Nephron progenitor cell (in vitro differentiated cells): ENCODE measurements around the gene MSANTD4.

Experiments
- DNase-seq: peaks from one replicate; pipeline ENCODE4 v3.0.0; 2021
- H3K27ac Mint-ChIP-seq: 2 replicates; pipeline ENCODE4 v1.8.0; 2021; ENCODE audit warnings: mild to moderate bottlenecking, moderate library complexity, mixed read lengths
- H3K27me3 Mint-ChIP-seq: 2 replicates; pipeline ENCODE4 v1.8.0; 2021; ENCODE audit warnings: mild to moderate bottlenecking, low read depth, mixed read lengths; ENCODE audit not compliant: poor library complexity
- H3K36me3 Mint-ChIP-seq: 2 replicates; pipeline ENCODE4 v1.8.0; 2021; ENCODE audit warnings: low read depth, mixed read lengths
- H3K4me1 Mint-ChIP-seq: 2 replicates; pipeline ENCODE4 v1.8.0; 2021; ENCODE audit warnings: mixed read lengths
- H3K4me3 Mint-ChIP-seq: 2 replicates; pipeline ENCODE4 v1.8.0; 2021; ENCODE audit warnings: mild to moderate bottlenecking, moderate library complexity, mixed read lengths
- H3K9me3 Mint-ChIP-seq: 2 replicates; pipeline ENCODE4 v1.8.0; 2021; ENCODE audit warnings: mild to moderate bottlenecking, moderate library complexity, mixed read lengths
- CTCF ChIP-seq: fragments of 200-600 bp; sonication (generic); IDR thresholded peaks from 2 replicates; pipeline ENCODE4 v1.5.0; 2021; ENCODE audit warnings: antibody characterized with exemption

The MSANTD4 gene

GRCh38 chr11:106032861-106033260 lies 10.8 kb upstream of the MSANTD4 start:
- Mint-ChIP-seq H3K9me3 (no peaks in the 10 kb centered on the region), H3K27me3 (peaks cover 4% of the 10 kb centered on the region), H3K27ac (no peak overlapping the region)

GRCh38 chr11:106031936-106032335 lies 9.9 kb upstream of the MSANTD4 start:
- H3K27me3 Mint-ChIP-seq: peaks cover 3% of the 10 kb centered on the region
- peaks cover 7% of the 10 kb centered on the region for H3K9me3 Mint-ChIP-seq
- TF ChIP-seq CTCF: no peak
- no peak overlapping the region for H3K27ac Mint-ChIP-seq
- no peaks in the 10 kb centered on the region for H3K36me3 Mint-ChIP-seq
- H3K4me3 Mint-ChIP-seq: no peak overlapping the region
- DNase-seq: no peak
- H3K4me1 Mint-ChIP-seq: no peaks in the 10 kb centered on the region

More at GRCh38 chr11:106032861-106033260, 10.8 kb upstream of the MSANTD4 start:
- H3K36me3 Mint-ChIP-seq: no peaks in the 10 kb centered on the region
- no peak overlapping the region for H3K4me3 Mint-ChIP-seq
- no peaks in the 10 kb centered on the region for H3K4me1 Mint-ChIP-seq
- TF ChIP-seq CTCF: no peak
- DNase-seq: no peak

GRCh38 chr11:106031202-106031810 lies 9.3 kb upstream of the MSANTD4 start:
- H3K27ac Mint-ChIP-seq: no peak overlapping the region
- H3K9me3 Mint-ChIP-seq: peaks cover 10% of the 10 kb centered on the region
- peaks cover 3% of the 10 kb centered on the region for H3K27me3 Mint-ChIP-seq
- no peak for DNase-seq
- H3K4me3 Mint-ChIP-seq: no peak overlapping the region
- no peaks in the 10 kb centered on the region for H3K36me3 Mint-ChIP-seq
- H3K4me1 Mint-ChIP-seq: no peaks in the 10 kb centered on the region
- TF ChIP-seq CTCF: no peak

GRCh38 chr11:106030609-106031008 lies 8.6 kb upstream of the MSANTD4 start:
- no peaks in the 10 kb centered on the region for H3K4me1 Mint-ChIP-seq
- H3K36me3 Mint-ChIP-seq: no peaks in the 10 kb centered on the region
- peaks cover 3% of the 10 kb centered on the region for H3K27me3 Mint-ChIP-seq
- no peak overlapping the region for H3K27ac Mint-ChIP-seq
- DNase-seq: no peak
- peaks cover 10% of the 10 kb centered on the region for H3K9me3 Mint-ChIP-seq
- H3K4me3 Mint-ChIP-seq: no peak overlapping the region
- TF ChIP-seq CTCF: no peak

- no peak for TF ChIP-seq CTCF
Observed at GRCh38 chr11:106022795-106023275, 795 bp upstream of the MSANTD4 start.

More at GRCh38 chr11:106022795-106023275, 795 bp upstream of the MSANTD4 start:
- peak overlapping the region; percentile 97 for H3K27ac Mint-ChIP-seq
- no peak for DNase-seq
- no peaks in the 10 kb centered on the region for H3K27me3 Mint-ChIP-seq
- H3K36me3 Mint-ChIP-seq: peaks cover 14% of the 10 kb centered on the region
- peaks cover 45% of the 10 kb centered on the region for H3K4me1 Mint-ChIP-seq
- peak overlapping the region; percentile 96 for H3K4me3 Mint-ChIP-seq
- H3K9me3 Mint-ChIP-seq: peaks cover 10% of the 10 kb centered on the region
